ENCODE data around the gene CD37.
"Not testable (repeated sequence)": the region's sequence is repeated elsewhere in the genome, so short reads cannot be mapped to it uniquely, and the experiment has no call there.

The CD37 gene

GRCh38 chr19:49331616-49332055, 3.6 kb upstream of the CD37 start:
- peak; percentile 71 for DNase-seq

- not testable (repeated sequence) for DNase-seq
These were observed 2.4 kb upstream of the CD37 start for GRCh38 chr19:49332691-49333417.

- no peak for DNase-seq
These were observed 1.8 kb upstream of the CD37 start for GRCh38 chr19:49333418-49333805.

GRCh38 chr19:49333811-49334288, 1.4 kb upstream of the CD37 start:
- peak; percentile 62 for DNase-seq

- DNase-seq: peak; percentile 14
These were observed 727 bp downstream of the CD37 start for GRCh38 chr19:49335784-49336481.

GRCh38 chr19:49336482-49337266, 1.5 kb downstream of the CD37 start:
- DNase-seq: no peak

GRCh38 chr19:49337267-49338022, 2.2 kb downstream of the CD37 start:
- DNase-seq: no peak

- no peak for DNase-seq
These were observed 2.9 kb downstream of the CD37 start for GRCh38 chr19:49338023-49338677.

GRCh38 chr19:49338691-49339300, 3.6 kb downstream of the CD37 start:
- no peak for DNase-seq

GRCh38 chr19:49339301-49340068, 4.3 kb downstream of the CD37 start:
- DNase-seq: no peak

GRCh38 chr19:49340069-49340864, 5.1 kb downstream of the CD37 start:
- no peak for DNase-seq

- DNase-seq: no peak
These were observed 5.9 kb downstream of the CD37 start for GRCh38 chr19:49340865-49341718.

GRCh38 chr19:49342291-49342721, 7.1 kb downstream of the CD37 start:
- DNase-seq: no peak

- DNase-seq: no peak
These were observed 7.9 kb downstream of the CD37 start for GRCh38 chr19:49343123-49343522.

GRCh38 chr19:49344505-49345423, 9.6 kb downstream of the CD37 start:
- DNase-seq: no peak

GRCh38 chr19:49347191-49347590, 12.0 kb downstream of the CD37 start:
- DNase-seq: no peak

GRCh38 chr19:49347835-49348234, 12.6 kb downstream of the CD37 start:
- no peak for DNase-seq

All from stimulated activated CD4-positive, alpha-beta T cell treated with anti-CD3 and anti-CD28 coated beads, Interleukin-4, amount 100 ng/mL, for 24 hours (primary cell).